RWPE1 (cell line): ENCODE data around the gene RNF141.

ENCODE experiments used
- CTCF ChIA-PET: fragments of 350-600 bp; sonication (Branson Sonifier 250); formaldehyde crosslinking; extraction: SDS; loops from one replicate; lab custom pipeline; 2021; lab: Yijun Ruan, JAX
- POLR2A ChIA-PET: fragments of 400-600 bp; formaldehyde crosslinking; extraction: SDS; loops from one replicate; lab custom pipeline; 2020; ENCODE audit warnings: antibody characterized with exemption; ENCODE audit not compliant: low non-redundant PET; lab: Yijun Ruan, JAX
- DNase-seq: peaks from one replicate; pipeline ENCODE4 v3.0.0; 2012; ENCODE audit warnings: low spot score
- H3K27ac ChIP-seq: fragments of 450-650 bp; 2 replicates; pipeline ENCODE4 v1.5.1; 2017
- CTCF ChIP-seq: fragments of 450-650 bp; conservative IDR thresholded peaks from 2 replicates; pipeline ENCODE4 v1.5.1; 2017; ENCODE audit warnings: low read depth, mild to moderate bottlenecking

Gene RNF141

GRCh38 chr11:10522921-10523320 lies 18.1 kb downstream of the RNF141 start:
- ChIA-PET CTCF (no interaction called here), POLR2A (no interaction called here)
- DNase-seq: no peak
- TF ChIP-seq CTCF: no peak
- H3K27ac ChIP-seq: no peak overlapping the region

- no peak for DNase-seq
- H3K27ac ChIP-seq: no peak overlapping the region
- ChIA-PET POLR2A (no interaction called here), CTCF (no interaction called here)
- TF ChIP-seq CTCF: no peak
Measured at GRCh38 chr11:10522276-10522675, 18.7 kb downstream of the RNF141 start.

GRCh38 chr11:10520562-10520961 lies 20.4 kb downstream of the RNF141 start:
- no peak overlapping the region for H3K27ac ChIP-seq
- ChIA-PET POLR2A (no interaction called here), CTCF (interaction anchor here (0.5 to 0.8 kb wide), 4 partner anchors 115 to 208 kb away, joined by 3 to 4 read pairs (median 3); no protein-coding TSS in a partner anchor)
- no peak for TF ChIP-seq CTCF
- no peak for DNase-seq

GRCh38 chr11:10519630-10520029 lies 21.4 kb downstream of the RNF141 start:
- TF ChIP-seq CTCF: no peak
- CTCF ChIA-PET: no interaction called here

GRCh38 chr11:10518891-10519290 lies 22.1 kb downstream of the RNF141 start:
- no peak for DNase-seq
- ChIA-PET CTCF (no interaction called here), POLR2A (no interaction called here)
- TF ChIP-seq CTCF: no peak
- no peak overlapping the region for H3K27ac ChIP-seq

More at GRCh38 chr11:10519630-10520029, 21.4 kb downstream of the RNF141 start:
- H3K27ac ChIP-seq: no peak overlapping the region
- POLR2A ChIA-PET: no interaction called here
- DNase-seq: no peak

- CTCF ChIA-PET: interaction anchor here (0.6 kb wide), 1 partner anchor 13 kb away, joined by 4 read pairs; no protein-coding TSS in a partner anchor
- no peak for TF ChIP-seq CTCF
- POLR2A ChIA-PET: no interaction called here
- peak; percentile 40 for DNase-seq
- no peak overlapping the region for H3K27ac ChIP-seq
Measured at GRCh38 chr11:10518123-10518522, 22.9 kb downstream of the RNF141 start.

- no peak for DNase-seq
- TF ChIP-seq CTCF: no peak
- CTCF ChIA-PET: no interaction called here
- POLR2A ChIA-PET: no interaction called here
- H3K27ac ChIP-seq: no peak overlapping the region
Measured at GRCh38 chr11:10515418-10515817, 25.6 kb downstream of the RNF141 start.
